HG02759 (cell line): ENCODE measurements around the gene ZNF385B.
"Not testable (repeated sequence)": the region's sequence is repeated elsewhere in the genome, so short reads cannot be mapped to it uniquely, and the experiment has no call there.

Experiments used
- ATAC-seq: cut with Tn5 transposase; IDR thresholded peaks from one replicate; pipeline ENCODE4 v1.9.1; 2021; ENCODE audit warnings: mild to moderate bottlenecking, moderate library complexity; ENCODE audit not compliant: unreplicated experiment

Gene ZNF385B

DNA sequence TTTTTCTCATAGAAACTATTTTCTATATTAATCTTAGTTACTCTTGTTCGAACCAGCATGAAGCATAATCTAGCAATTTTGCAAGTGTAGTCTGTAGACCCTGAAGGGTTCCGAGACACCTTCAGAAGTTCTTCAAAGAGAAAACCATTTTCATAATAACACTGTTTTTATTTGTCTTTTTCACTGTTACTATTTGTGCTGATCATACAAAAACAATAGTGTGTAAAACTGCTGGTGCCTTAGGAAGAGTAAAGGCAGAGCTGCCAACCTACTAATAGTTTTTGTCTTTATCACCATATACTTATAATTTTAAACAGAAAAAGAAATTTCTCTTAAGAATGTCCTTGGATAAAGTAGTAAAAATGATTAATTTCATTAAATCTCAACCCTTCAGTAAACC is 218.9 kb downstream of the ZNF385B start:
- no peak for ATAC-seq

DNA sequence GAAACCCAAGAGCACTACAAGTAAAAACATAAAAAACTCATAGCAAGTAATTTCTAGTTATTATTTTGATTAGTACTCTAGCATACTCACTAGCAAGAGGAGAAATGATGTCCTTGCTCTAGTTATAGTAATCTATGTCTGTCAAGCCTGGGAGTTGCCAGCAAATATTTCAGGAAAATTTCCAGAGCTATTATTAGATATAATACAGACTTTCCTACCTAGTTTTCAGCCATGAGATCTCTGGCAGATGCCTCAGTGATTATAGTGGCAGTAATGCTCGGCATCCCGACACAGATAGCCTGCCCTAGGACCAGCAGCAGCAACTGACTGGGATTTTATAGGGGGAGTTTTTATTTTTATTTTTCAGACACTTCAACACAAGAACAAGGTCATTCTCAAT is 224.4 kb downstream of the ZNF385B start:
- ATAC-seq, result no peak

DNA sequence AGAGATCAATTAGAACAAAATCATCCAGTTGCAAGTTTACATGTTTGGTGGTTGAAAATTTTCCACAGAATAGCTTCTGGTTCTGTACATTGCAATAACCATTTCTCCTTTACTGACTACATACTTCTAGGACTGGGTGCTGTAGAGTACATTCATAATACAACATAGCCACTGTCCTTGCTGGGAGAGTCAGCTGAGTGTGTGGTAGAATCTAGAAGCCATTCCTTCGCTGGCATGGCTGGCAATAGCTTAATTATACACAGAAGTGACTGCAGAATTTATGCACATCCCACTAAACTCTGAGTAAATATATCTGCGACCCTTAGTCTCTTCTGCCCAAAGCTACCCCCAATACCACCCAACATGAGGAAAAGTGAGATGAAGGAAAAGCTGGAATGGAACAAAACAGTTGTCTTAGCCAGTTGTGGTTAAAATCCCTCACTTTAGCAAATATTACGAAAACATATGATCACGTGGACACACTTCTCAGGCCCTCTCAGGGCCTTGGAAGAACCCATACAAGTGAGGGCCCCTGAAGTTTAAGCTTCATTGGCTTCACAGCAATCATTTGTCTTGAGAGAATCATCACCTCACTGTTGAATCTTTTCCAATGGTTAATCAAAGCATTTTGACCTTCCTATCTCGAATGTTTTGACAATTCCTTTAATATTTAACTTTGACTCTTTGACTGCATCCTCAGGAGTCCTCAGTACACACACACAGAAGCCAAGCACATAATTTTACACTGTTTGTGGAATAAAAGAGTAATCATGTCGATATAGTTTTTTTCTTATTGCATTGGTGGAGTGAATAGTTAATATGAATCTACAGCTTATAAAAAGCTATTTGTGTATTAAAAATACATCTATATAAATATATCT is 225.1 kb downstream of the ZNF385B start:
- ATAC-seq, result no peak

DNA sequence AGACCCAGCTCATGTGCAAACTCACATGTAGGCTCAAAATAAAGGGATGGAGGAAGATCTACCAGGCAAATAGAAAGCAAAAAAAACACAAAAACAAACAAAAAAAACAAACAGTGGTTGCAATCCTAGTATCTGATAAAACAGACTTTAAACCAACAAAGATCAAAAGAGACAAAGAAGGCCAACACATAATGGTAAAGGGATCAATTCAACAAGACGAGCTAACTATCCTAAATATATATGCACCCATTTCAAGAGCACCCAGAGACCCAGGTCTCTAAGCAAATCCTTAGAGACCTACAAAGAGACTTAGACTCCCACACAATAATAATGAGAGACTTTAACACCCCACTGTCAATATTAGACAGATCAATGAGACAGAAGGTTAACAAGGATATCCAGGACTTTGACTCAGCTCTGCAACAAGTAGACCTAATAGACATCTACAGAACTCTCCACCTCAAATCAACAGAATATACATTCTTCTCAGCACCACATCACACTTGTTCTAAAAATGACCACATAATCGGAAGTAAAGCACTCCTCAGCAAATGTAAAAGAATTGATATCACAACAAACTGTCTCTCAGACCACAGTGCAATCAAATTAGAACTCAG is 229.5 kb downstream of the ZNF385B start:
- ATAC-seq, result not testable (repeated sequence)

DNA sequence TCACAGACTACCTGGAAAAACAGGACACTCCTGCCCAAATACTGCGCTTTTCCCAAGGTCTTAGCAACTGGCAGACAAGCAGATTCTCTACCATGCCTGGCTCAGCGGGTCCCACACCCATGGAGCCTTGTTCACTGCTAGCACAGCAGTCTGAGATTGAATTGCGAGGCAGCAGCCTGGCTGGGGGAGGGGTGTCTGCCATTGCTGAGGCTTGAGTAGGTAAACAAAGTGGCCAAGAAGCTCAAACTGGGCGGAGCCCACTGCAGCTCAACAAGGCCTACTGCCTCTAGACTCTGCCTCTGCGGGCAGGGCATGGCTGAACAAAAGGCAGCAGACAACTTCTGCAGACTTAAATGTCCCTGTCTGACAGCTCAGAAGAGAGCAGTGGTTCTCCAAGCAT is 231.6 kb downstream of the ZNF385B start:
- ATAC-seq, result not testable (repeated sequence)

DNA sequence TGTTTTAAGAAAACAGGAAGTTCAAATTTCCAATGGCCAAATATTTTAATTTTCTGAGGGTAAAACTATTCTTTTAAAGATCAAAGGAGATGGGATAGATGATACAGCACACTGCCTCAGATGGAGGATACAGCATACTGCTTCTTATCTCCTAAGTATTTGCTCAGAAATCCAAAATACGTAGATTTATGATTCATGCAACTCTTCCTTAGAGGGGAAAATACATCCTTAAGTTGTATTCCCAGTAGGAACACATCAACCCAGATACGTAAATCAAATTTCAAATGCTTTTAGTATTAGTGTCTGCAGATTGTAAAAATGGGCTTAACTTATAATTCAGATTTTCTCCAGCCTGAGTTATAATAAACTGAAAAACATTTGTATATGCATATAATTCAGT is 235.2 kb downstream of the ZNF385B start:
- no peak for ATAC-seq

DNA sequence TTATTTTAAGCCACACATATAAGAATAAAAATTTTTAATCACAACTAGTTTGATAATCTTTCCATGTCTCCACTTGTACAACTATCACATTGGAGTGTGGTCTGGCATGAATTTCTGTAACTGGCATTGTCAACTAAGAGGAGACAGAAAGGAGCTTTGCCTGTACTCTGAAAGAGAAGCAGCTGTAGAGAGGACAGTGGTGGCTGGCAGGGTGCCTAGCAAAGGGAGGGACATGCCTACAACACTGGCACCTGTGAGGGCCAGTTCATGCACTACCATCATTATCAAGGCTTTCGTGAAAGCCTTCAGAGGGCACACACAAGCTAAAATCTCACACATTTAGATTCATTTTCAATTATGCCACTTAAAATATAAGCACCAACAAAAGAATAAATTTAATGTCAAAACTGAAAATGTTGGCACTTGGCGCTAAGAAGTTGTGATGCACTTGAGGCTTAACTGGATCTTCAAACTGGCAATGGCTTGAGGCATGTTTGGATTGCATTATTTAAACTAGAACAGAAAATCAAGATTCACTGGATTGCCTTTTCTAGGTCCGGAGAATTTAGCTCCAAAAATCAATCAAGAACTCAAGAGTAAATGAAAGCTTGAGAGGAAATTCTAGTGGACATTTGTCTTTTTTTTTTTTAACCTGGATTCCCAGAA is 238.6 kb downstream of the ZNF385B start:
- ATAC-seq, result no peak

DNA sequence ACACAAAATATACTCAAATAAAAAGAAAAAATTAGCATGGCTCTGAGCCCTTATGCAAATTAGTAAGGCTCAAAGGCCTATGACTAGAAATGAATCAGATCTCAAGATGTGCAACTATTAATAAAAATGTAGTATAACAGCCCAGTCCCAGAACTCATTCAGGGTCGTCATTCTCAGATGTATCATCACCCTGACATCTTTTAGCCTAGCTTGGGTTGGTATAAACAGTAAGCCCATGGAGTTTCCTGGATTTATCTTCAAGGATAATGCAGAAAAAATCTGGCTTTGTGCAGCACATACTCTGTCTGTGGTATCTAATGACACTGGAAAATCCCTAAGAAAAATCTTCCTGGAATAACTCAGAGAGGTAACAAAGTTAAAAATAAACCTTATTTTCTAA is 239.3 kb downstream of the ZNF385B start:
- ATAC-seq, result no peak

DNA sequence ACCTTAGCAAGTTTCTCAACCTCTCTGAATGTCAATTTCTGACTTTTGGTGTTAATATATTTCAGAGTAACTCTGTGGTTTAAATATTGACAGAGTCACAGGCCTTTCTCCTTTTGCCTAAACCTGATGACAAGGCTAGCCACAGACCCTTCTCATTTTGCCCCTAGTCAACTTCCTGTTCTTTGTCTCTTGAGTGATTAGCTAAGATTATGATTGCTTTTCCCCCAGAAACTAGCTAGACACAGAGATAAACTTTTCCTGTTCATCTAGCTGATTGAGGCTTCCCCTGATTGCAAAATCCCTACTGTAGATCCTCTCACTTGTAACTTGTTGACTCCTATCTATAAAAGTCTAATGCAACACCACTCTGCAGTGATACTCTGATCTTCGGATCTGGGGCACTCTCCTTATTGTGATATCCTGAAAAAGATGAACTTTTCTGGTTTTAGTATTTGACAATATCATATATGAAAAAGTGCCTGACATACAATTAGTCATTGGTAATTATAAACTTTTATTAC is 241.4 kb downstream of the ZNF385B start:
- ATAC-seq, result no peak

DNA sequence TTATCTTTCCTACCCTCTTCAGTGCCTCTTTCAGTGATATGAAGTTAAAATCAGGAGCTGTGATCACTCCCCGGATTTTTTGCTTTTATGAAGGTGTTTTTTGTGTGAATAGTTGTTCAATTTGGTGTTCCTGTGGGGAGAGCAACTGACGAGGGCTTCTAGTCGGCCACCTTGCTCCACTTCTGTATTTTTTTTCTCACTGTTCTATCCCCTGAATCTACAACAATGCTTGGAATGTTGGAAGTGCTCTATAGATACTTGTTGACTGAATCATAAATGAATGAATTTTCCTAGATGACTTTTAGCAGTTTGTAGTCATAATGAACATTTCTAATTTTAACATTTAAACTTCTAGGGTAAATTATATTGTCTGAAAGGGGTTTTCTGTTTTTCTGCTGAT is 247.3 kb downstream of the ZNF385B start:
- no peak for ATAC-seq

DNA sequence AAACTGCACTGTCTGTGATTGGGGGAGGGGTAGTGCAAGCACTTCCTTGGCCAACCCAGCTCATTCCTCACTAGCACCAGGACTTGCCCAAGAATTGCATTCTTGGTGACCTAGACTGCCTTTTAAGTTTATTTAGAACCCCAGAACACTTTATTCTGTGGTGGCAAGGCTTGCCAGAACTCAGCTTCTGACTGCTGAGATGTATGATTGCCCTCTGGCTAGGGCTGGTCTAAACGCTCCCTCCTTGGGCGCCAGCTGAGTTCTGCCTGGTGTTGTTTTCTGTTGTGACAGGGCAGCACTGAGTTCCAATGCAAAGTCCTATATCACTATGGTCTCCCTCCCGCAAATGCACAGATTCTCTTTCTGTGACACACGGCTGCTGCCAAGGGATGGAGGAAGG is 247.7 kb downstream of the ZNF385B start:
- ATAC-seq, result no peak

DNA sequence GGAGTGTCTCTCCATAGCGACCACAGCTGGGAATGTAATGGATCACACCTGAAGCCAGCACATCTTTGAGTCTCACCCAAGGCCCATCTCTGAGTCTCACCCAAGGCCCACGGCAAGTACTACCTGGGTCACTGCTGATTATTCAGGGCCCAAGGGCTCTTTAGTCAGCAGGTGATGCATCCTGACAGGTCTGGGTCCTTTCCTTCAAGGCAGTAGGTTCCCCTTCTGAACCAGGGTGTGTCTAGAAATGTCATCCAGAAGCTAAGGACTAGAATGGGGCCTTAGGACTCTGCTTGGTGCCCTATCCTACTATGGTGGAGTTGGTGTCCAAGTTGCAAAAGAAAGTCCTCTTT is 248.1 kb downstream of the ZNF385B start:
- ATAC-seq, result no peak

DNA sequence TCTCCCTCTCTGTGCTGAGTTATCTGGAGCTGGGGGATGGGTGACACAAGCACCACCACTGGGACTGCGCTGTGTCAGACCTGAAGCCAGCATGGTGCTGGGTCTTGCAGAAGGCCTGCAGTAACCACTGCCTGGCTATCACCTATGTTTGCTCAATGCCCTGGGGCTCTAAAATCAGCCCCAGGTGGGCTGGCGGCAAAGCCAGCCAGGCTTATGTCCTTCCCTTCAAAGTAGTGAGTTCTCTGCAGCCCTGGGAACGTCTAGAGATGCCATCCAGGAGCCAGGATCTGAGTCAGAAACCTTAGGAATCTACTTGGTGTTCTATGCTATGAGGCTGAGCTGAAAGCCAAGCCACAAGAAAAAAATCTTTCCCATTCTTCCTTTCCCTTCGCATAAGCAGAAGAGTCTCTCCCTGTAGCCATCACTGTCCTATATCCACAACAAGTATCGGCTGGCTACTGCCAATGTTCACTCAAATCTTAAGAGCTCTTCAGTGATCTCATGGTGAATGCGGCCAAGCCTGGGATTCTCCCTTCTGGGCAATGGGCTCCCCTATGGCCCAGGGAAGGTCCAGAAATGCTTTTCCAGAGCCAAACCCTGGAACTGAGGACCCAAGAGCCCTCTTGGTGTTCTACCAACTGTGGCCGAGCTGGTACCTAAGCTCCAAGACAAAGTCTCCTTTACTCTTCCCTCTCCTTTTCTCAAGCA is 248.7 kb downstream of the ZNF385B start:
- ATAC-seq, result no peak

DNA sequence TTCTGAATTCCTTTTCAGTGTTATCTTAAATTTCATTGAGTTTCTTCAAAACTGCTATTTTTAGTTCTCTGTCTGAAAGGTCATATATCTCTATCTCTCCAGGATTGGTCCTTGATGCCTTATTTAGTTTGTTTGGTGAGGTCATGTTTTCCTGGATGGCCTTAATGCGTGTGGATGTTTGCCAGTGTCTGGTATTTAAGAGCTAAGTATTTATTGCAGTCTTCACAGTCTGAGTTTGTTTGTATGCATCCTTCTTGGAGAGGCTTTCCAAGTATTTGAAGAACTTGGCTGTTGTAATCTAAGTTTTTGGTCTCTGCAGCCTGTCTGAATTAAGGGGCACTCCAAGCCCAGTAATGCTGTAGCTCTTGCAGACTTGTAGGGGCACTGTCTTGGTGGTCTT is 249.3 kb downstream of the ZNF385B start:
- ATAC-seq, result no peak

DNA sequence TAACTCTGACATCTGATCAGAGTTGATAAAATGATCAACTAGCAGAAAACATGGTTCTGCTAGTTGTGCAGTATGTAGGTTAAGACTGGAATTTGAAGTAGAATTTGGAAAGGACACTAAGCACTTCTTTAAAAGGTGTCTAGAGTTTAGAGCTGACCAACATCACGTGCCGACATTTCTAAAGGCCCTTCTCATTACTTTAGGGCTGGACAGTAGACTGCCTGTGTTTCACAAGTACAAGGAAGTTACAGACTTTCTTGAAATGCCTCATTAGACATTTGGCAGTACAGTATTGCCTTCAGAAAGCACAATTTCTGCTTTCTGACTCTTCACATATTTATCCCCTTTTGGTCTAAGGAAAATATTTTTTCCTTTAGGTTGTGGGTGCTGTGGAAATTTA is 255.3 kb downstream of the ZNF385B start:
- no peak for ATAC-seq

DNA sequence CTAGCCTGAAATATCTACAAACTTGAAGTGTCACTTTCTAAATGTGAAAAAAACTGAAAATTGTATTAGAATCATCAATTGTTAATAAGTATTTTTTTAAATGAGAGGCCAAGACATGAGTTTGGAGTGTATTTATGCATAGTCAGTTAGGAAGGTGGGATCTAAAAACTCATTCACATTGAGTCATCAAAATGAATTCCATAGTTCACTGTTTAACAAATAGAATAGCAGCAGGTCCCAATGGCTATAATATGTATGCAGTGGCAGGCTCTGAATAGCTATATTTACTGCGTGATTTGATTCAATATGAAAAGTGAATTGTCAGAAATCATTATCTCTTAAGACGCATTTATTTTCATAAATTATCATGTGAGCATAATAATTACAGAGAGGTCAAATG is 256.1 kb downstream of the ZNF385B start:
- no peak for ATAC-seq

DNA sequence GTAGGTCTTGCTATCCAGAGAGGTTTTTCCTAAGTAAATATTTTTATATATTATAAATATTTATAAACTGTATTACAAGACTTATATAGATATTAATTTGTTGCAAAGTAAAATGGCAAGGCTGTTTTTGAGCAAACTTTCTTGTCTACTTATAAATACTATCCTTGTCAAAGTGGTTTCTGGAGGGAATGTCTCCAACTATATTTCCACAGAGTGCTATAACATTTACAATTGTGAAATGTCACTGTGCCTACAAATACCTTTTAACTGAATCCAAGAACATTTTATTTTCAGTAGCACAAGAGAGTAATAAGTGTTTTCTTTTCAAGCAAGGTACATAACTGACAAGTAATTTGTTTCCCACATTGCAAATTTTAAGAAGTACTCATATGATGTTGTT is 256.8 kb downstream of the ZNF385B start:
- ATAC-seq, result no peak

DNA sequence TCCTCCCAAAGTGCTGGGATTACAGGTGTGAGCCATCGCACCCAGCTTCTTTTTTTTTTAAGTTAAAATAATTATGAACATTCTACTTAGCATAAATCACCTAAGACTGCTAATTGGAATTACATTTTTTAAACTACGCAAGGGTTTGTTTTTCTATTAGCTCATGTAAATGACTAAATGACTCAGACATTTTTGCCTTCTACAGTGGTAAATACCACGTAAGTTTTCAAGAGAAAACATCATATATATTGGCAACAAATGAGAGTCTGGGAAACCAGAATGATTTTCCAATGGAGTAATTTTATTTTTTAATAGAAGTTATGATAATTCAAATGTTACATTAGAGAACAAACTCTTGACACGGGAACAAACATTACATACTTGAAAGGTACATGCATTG is 259.0 kb downstream of the ZNF385B start:
- ATAC-seq, result no peak

DNA sequence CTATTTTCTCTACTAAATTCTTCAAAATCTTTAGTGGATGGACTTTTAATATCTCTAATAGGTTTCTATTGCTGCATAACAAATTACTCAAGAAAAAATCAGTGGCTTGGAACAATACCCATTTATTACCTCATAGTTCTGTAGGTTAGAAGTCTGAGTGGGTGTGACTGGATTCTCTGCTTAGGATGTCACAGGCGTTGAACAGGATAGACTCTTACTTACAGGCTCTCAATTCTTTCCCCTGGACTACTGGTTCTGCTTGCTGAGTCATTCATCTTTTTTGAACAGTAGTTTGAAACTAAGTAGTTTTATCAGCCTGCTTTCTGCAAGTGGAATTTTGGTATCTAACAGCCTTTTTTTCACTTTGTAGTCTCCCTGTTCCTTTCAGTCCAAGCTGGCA is 265.4 kb downstream of the ZNF385B start:
- no peak for ATAC-seq

DNA sequence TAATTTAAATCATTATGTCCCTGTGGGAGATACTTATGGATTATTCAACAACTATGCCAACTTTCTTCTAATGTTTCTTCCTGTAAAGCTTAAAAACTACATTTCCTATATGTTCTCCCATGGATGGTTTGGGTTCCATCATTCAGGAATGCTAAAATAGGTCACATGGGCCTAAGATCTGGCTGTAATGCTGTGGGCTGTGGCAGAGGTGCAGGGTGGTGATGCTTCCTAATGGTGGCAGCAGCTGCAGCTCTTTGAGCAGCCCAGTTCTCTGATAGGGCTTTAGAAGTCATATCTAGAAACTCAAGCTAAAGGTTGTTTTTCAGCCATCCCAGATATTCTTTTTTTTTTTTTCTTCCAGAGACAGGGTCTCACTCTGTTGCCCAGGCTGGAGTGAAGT is 266.1 kb downstream of the ZNF385B start:
- no peak for ATAC-seq
